ENCODE data around the gene RFLNA.

DNA sequence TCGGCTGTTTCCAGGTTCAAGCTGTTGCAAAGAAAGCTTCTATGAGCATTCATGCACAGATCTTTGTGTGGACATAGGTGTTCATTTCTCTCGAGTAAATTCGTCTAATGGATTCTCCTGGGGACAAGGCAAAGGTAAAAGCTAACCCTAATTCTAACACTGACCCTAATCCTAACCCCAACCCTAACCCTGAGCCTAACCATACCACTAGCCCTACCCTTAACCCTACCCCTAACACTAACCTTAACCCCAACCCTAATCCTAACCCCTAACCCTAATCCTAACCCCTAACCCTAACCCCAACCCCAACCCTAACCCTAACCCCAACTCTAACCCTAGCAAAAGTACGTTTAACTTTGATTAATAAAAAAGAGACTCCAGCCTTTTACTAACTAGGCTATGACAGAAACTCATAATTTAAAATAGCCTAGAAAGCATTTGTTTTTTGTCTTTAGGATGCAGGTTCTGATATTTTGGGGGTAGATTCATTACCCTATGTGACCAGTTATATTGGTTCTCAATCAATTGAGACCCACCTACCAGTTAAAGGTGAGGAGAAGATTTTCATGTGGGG lies 27.6 kb upstream of the RFLNA start:
- TF ChIP-seq, protein P1, sequence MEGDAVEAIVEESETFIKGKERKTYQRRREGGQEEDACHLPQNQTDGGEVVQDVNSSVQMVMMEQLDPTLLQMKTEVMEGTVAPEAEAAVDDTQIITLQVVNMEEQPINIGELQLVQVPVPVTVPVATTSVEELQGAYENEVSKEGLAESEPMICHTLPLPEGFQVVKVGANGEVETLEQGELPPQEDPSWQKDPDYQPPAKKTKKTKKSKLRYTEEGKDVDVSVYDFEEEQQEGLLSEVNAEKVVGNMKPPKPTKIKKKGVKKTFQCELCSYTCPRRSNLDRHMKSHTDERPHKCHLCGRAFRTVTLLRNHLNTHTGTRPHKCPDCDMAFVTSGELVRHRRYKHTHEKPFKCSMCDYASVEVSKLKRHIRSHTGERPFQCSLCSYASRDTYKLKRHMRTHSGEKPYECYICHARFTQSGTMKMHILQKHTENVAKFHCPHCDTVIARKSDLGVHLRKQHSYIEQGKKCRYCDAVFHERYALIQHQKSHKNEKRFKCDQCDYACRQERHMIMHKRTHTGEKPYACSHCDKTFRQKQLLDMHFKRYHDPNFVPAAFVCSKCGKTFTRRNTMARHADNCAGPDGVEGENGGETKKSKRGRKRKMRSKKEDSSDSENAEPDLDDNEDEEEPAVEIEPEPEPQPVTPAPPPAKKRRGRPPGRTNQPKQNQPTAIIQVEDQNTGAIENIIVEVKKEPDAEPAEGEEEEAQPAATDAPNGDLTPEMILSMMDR (IDR thresholded peaks at IDR 0.05; ENCODE audit: low read depth, low read length), result no peak
- TF ChIP-seq EZH2phosphoT487 (IDR thresholded peaks at IDR 0.05; ENCODE audit: low read depth), result no peak
